H1 (cell line): ENCODE measurements around the gene LPP. TPM values are rescaled to one million over a fixed set of nuclear protein-coding genes. Genes with fewer than 3 reads are reported as not detected.

Source experiments
- BCL11A ChIP-seq, 2 experiments: IDR thresholded peaks; one replicate each; pipeline ENCODE4 v1.6.1; 2011; ENCODE audit warnings: low read depth in 2 of 2, low read length in 2 of 2, mild to moderate bottlenecking in 2 of 2
- EP300 ChIP-seq, 2 experiments: IDR thresholded peaks; 1 replicate in 1 of 2; 2 replicates in 1 of 2; pipeline ENCODE4 v1.6.1; 2011 to 2012; ENCODE audit warnings: low read depth in 2 of 2, low read length in 2 of 2, mild to moderate bottlenecking in 2 of 2, borderline replicate concordance in 1 of 2, inconsistent platforms in 1 of 2, moderate library complexity in 1 of 2
- KDM4A ChIP-seq: IDR thresholded peaks from one replicate; pipeline ENCODE4 v1.7.1; 2012; ENCODE audit warnings: low read depth, mild to moderate bottlenecking, moderate library complexity, low read length, inconsistent platforms; ENCODE audit not compliant: severe bottlenecking
- POU5F1 ChIP-seq: IDR thresholded peaks from 2 replicates; pipeline ENCODE4 v1.6.1; 2011; ENCODE audit warnings: low read depth, mild to moderate bottlenecking, low read length, moderate library complexity
- RNF2 ChIP-seq: fragments of 200-900, 300-1000 bp; sonication (generic); IDR thresholded peaks from 2 replicates; pipeline ENCODE4 v1.7.1; 2016; ENCODE audit warnings: borderline replicate concordance, low read depth, mild to moderate bottlenecking, antibody characterized with exemption, low read length; ENCODE audit not compliant: poor library complexity, severe bottlenecking; ENCODE audit errors: missing control alignments
- SP2 ChIP-seq: IDR thresholded peaks from 2 replicates; pipeline ENCODE4 v1.6.1; 2012; ENCODE audit warnings: mild to moderate bottlenecking, low read length, inconsistent platforms
- TEAD4 ChIP-seq: IDR thresholded peaks from 2 replicates; pipeline ENCODE4 v1.6.1; 2012; ENCODE audit warnings: low read depth, low read length, inconsistent platforms, mixed read lengths
- polyA plus RNA-seq, 7 experiments: library from polyadenylated mRNA; depleted of rRNA in 3 of 7; stranded (reverse) in 5 of 7; unstranded in 2 of 7; fragments of >200 nt in 5 of 7; fragments of 200-250 nt in 2 of 7; gene quantifications; 1 replicate in 5 of 7; 2 replicates in 1 of 7; 4 replicates in 1 of 7; pipeline versions ENCODE4 v1.2.1 to v1.2.3, GENCODE V29; 2011 to 2013; ENCODE audit warnings: missing spikeins in 2 of 7, mixed read lengths in 2 of 7
- total RNA-seq: library from RNA; stranded (reverse); fragmentation: NEBNext Ultra II Directional; extraction: Animal tissue kit (Norgen Biotek cat#: 25700); gene quantifications from 2 replicates; pipeline ENCODE4 v1.2.1, GENCODE V29; 2021

LPP gene
- total and polyA plus RNA-seq, 2 of the 8 experiments (the other 6 are each of a cell fraction or from before 2014, with no cell fraction given) = 10.0 to 53.3 TPM

- TF ChIP-seq EP300 (IDR thresholded peaks at IDR 0.05; ENCODE audit: borderline replicate concordance in 1 of 2, low read depth in 2 of 2, low read length in 2 of 2) = no peak
- TF ChIP-seq KDM4A = no peak
- TF ChIP-seq BCL11A (IDR thresholded peaks at IDR 0.05; ENCODE audit: low read depth in 2 of 2, low read length in 2 of 2) = no peak
- TF ChIP-seq RNF2 = no peak
- no peak for TF ChIP-seq POU5F1
- no peak for TF ChIP-seq TEAD4
- no peak for TF ChIP-seq SP2
These were observed 253.4 kb downstream of the LPP start (continued) for GRCh38 chr3:188407158-188407880.
